Activated gamma-delta T cell treated with anti-CD3 and anti-CD28 coated beads, Interleukin-2, amount 50 U/mL, for 16 hours (primary cell): ENCODE results near the gene INHA.

Source experiments
- DNase-seq: peaks from one replicate; pipeline ENCODE4 v3.0.0-alpha.2; 2020; ENCODE audit warnings: low read depth

INHA gene

DNA sequence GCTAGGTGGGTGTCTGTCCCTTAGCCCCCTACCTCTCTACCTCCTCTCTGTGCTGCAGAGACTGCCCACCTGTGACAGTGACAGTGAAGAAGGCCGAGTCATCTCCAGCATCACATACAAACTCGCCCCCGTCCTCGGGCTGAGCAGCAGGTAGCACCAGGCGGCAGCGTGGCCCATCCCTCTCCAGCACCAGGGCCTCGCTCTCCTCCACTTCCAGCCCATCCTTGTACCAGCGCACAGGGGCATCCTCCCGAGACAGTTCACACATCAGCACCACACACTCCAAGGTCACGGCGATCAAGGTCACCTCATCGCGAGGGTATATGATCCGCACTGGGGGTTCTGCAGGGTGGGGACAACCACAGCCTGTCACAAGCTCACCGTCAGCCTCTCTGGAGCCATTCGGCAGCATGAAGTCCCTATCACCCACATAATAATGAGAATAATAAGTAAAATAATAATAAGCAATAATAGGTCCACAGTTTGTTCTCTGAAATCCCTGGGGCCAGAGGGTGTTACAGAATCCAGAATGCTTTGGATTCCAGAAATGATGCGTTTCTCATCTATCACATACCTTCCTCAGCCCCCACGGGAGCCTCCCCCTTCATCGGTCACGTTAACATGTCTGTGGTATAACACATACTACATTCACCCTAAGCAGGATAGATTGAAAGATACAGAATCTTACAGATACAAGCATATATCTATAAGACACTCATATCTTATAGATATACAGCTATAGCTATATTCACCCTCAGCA is 12.8 kb upstream of the INHA start:
- no peak for DNase-seq

DNA sequence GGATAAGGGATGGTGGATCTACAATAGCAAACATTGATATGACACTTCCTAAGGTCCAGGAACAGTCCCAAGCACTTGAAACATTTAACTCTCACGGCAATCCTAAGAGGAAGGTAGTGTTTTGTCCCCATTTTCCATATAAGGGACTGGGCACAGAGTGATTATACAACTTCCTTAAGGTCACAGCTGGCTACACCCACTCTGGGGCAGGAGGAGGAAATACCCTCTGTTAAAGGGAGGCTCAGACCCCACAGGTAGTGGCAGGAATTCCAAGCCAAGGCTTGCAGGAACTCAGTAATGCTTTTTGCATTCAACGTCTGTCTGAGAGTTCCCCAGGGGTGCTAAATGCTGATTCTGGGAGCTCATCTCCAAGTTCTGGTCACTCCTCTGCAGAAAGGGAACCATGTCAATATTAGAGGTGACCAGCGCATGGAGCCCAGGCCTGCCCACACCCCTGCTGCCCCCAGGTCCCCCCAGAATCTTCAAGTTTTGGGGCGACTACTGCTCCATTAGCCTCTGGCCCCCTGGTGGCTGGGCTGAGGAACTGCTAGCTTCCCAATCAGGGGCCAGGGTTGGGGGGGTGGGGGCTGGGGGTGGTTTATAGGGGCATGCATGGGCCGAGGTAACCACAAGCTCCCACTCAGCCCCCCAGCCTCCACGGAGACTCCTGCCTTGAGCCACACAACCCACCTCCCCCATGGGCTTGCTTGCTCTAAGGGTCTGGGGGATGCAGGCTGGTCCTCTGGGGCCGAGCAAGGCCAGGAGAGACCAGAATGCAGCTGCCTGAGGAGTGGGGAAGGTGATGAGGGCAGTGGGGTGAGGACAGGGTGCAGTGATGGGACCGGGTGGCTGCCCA is 11.8 kb upstream of the INHA start:
- no peak for DNase-seq

- no peak for DNase-seq
These were observed 11.3 kb upstream of the INHA start for GRCh38 chr2:219560893-219561178.

- DNase-seq: no peak
These were observed 10.7 kb upstream of the INHA start for GRCh38 chr2:219561179-219562048.

- no peak for DNase-seq
These were observed 9.8 kb upstream of the INHA start for GRCh38 chr2:219562049-219563020.

DNA sequence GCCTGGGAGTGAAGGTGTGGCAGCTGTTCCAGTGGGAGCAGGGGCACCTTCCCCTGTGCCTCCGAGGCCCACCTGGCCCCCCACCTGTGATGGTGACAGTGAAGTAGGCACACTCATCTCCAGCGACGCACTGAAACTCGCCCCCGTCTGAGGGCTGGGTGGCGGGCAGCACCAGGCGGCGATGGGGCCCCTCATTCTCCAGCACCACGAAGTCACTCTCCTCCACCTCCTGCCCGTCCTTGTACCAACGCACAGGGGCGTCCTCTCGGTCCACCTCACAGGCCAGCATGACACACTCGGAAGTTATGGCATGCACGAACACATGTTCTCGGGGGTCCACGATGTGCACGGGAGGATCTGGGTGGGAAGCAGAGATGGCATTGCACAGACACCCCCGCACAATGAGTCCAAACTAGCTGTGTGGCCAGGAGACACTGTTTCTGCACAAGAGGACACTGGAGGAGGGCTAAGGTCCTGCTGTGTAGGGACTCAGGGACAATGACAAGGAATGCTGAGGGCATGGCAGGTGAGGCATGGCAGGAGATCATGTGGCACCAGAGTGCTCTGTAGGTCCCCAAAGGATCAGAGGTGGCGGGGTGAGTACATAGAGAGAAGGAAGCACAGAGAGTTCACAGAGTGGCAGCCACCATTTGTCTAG is 8.7 kb upstream of the INHA start:
- DNase-seq: no peak

- DNase-seq: no peak
These were observed 6.7 kb upstream of the INHA start for GRCh38 chr2:219565130-219566080.

- no peak for DNase-seq
These were observed 5.5 kb upstream of the INHA start for GRCh38 chr2:219566640-219567039.

- no peak for DNase-seq
These were observed 5.0 kb upstream of the INHA start for GRCh38 chr2:219567131-219567530.

DNA sequence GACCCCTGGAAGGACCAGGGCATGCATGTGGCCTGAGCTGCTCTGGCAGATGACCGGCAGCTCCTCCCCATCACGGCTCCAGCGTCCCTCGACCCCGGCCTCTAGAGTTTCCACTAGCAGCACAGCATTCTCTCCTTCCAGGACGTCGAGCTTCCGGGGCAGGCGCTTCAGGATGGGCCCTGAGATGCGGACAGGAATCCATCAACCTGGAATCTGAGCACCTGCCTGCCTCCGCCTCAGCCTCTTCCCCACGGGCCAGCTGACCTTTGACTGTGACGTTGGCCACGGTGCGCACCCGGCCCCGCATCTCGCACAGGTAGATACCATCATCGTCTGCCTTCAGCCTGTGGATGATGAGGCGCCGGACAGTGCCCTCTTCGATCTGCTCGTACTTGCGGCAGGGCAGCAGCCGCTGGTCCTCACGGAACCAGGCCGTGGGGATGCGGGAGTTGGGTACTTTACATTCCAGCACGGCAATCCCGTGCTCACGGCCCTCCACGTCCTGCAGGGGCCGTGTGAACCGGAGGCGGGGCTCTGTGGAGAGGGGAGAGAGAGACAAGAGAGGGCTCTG is 4.2 kb upstream of the INHA start:
- no peak for DNase-seq

DNA sequence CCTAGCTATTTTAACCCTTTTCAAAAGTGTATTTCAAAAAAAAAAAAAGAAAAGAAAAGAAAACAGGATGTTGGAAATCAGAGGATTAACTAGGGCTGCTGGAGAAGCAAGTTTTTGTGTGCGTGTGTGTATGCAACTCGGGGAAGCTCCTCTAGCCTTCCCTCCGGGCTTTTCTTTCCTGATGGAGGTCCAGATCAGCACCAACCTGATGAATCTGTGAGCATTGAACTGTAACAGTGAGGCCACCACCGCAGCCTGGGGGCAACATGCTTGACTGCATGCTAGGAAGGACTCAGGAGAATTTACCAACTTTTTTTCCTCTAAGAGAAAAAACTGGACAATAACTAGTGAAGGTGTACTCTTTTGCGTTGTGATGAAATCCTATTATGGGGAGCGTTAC is 3.1 kb upstream of the INHA start:
- DNase-seq: no peak

GRCh38 chr2:219569635-219570034 is 2.5 kb upstream of the INHA start:
- DNase-seq: no peak

DNA sequence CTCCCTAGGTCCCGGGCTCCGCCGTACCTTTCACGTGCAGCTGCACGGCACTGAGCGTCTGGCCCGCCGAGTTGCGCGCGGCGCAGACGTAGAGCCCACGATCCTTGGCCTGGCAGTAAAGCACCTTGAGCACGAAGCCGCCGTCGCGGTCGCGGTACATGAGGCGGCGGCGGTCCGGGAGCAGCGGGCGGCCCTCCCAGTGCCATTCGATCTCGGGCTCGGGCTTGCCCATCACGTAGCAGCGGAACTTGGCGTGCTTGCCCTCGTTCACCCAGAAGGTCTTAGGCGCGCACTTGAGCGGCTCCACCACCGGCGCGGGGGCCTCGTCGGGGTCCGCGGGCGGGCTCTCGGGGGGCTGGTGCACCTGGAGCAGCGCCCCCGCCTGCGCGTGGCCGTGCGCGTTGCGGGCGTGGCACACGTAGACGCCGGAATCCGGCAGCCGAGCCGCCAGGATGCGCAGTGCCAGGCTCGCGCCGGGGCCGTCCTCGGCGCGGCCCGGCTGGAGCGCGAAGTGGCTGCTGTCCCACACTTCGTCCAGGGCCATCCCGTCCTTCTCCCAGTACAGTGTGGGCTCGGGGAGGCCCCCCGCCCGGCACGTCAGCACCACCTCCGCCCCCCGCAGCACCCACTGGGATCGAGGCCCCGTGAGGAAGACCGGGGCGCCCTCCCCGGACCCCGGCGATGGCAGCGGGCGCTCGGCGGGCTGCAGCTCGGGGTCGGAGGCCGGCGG is 1.8 kb upstream of the INHA start:
- no peak for DNase-seq

DNA sequence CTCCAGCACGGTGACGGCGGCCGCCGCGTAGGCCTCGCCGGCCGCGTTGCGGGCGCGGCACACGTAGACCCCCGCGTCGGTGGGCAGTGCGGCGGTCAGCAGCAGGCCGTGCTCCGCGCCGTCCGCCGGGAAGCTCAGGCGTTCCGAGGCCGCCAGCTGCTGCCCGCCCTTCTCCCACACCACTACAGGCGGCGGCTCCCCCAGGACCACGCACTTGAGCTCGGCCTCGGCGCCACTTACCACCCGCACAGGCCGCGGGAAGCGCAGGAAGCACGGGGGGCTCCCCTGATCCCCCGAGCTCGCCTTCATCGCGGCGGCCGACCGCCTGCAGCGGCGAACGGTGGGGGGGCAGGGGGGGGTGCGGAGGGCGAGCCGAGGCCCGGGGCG is 1.2 kb upstream of the INHA start:
- no peak for DNase-seq

DNA sequence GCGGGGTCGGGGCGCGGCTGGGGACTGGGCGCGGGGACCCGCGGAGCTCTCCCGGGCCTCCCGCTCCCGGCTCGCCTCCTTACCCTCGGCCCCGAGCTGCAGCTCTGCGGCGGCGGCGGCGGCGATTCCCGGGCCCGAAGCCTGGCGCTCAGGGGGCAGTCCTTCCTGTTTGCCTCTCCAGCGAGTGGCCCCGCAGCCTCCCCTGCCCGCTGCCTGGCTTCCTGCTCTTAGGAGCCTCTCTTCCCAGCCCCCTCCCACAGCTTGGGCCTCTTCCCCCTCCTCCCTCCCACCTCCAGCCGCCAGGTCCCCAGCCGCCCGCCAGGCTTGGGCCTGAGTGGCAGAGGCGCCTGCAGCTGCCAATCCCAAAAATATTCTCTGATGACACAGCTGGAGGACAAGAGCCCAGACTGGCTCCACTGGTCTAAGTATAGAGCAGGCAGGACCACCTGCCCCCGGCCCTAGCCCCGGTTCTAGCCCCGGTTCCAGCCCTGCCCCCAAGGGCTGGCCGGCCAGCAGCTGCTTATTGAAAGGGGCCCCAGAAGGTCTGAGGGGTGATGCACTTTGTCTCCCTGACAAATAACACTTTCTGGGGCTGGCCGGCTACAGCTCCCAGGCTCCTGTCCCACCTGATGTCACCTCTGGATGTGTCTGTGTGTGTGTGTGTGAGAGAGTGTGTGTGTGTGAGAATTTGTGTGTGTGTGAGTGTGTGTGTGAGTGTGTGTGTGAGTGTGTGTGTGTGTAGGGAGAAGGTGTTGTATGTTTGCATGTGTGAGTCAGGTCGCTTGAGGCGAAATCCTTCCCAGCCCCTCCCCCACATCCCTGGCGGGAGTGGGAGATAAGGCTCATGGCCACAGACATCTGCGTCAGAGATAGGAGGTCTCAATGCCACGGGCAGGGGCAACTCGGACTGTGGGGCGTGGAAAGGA is 536 bp upstream of the INHA start, which contains the start of gene OBSL1:
TSS of gene OBSL1 (minus strand) at position 229 of the 926 bp plus-strand sequence. CDS start 307 bp downstream, outside the sequence.
- no peak for DNase-seq

DNA sequence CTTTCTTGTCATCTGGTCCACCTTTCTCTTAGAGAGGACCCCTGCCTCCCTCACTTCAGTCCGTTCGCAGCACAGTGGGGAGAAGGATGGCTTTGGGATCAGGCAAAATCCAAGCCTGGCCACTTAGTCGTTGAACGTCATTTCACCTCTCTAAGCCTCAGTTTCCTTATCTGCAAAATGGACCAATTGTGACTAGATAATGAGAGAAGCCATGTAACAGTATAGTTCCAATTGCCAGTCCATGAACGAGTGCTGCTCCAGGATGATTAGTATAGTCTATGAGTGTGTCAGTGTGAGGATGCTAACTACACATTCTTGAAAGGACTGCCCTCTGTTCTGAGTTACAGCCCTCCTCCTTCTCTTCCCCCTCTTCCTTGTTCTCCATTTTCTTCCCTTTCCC is 1.1 kb downstream of the INHA start:
- no peak for DNase-seq

GRCh38 chr2:219574484-219575311 is 2.6 kb downstream of the INHA start:
- no peak for DNase-seq
